ENCODE measurements around the gene ZC3H14.

GRCh38 chr14:88553886-88554456, 8.9 kb upstream of the ZC3H14 start:
- TF ChIP-seq CTCF (IDR thresholded peaks at IDR 0.05) (no peak), POLR2A (IDR thresholded peaks at IDR 0.05) (no peak)
